Activated CD4-positive, alpha-beta T cell treated with anti-CD3 and anti-CD28 coated beads, Interleukin-2, amount 50 U/mL, for 4 hours (primary cell): ENCODE results near the gene SMG6.
"Not testable (repeated sequence)": the region's sequence is repeated elsewhere in the genome, so short reads cannot be mapped to it uniquely, and the experiment has no call there.

Source experiments
- DNase-seq, 2 experiments: peaks; one replicate each; pipeline ENCODE4 v3.0.0-alpha.2; 2020

Gene SMG6

DNA sequence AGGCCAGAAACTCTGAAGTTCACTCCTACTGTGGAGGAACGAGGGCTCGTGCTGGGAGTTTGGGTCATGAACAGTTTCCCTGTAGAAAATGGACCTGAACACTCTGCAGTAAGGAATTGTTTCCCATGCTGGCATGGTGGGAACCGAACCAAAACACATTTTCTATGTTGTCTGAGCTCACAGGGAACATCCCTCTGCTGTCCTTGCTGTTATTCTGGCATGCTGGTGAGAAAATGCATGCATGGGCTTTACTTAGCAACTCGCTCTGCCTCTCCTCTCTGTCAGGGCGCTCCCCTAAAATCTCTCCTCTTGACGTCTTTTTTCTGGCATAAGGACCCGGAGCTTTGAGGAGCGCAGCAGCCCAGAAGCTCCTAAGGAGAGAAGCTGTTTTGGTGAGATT is 283.9 kb downstream of the SMG6 start:
- no peak for DNase-seq

DNA sequence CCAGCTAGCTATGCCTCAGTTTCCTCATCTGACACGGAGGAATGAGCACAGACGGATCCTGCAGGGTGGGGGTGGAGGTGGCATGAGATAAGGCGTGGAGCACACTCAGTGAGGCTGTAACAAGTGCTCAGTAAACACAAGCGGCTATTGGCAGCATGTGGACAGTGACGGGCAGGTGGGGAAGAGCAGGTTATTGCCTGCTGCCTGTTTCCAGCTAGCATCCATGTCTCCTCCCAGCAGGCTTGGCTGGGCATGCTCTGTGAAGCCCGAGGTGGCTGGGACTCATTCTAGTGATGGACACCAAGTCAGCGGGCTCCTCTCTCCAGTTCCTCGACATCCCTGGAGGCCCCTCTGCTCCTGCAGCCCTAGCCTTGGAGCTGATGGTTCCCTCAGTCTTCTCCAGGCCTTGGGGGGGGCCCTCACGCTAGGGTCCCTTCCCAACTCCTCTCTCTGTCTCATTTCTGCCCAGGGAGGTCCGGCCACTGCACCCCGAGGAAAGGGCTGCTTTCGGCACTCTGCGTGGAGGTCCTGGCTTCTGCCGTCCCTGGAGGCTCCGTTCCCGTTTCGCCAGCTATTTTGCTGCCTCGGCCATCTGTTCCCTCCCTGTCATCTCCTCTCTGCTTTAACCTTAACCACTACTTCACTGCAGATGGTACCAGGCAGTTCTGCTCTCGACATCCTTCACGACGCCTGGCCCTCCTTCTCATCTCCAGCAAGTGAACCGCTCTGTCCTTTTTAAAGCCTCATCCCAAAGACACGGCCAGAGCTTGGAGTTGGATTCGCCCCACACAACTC is 284.7 kb downstream of the SMG6 start:
- no peak for DNase-seq

DNA sequence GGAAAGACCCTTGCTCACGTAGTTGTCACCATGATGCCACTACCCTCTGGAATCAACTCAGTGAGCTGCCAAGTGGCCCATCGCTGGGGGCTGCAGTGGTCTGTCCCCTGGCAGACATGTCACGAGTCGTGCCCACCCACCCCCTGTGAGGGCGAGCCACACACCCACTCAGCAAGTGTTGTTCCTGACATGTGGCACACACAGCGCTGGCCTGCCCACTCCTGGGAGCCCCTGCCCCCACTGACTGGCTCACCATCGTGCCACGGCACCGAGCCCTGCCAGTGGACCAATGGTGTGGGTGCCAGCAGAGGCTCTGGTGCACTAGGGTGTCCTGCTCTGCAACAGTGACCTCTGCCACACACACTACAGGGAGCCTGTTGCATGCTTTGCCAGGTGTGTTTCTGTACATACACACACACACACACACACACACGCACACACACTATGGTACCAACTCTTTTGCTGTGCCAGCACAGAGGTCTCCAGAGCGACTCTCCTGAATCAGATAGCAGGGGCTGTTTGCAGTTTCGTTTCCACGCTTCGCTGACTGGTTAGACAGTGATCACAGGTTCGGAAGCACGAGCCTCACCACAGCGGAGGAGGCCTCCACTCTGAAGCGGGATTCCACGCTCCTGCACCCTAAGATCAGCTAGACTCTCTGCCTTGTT is 286.2 kb downstream of the SMG6 start:
- DNase-seq: no peak

DNA sequence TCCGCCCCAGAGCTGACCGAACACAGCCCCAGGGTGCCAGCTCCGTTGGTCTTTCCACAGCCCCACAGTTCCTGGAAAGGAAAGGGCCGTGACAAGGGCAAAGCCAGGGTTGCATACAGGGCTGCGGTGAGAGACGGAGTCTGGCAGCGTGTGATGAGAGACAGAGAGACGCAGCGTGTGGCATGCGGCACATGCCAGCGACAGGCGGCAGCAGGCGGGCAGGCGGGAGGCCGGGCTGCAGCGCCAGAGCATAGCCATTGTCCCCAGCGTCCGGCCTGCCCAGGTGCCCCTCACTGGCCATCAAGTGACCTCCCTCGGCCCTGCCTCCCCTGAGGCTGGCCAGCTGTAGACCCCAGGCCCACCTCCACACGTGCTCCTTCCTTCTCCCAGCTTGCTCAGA is 287.1 kb downstream of the SMG6 start:
- DNase-seq: no peak

DNA sequence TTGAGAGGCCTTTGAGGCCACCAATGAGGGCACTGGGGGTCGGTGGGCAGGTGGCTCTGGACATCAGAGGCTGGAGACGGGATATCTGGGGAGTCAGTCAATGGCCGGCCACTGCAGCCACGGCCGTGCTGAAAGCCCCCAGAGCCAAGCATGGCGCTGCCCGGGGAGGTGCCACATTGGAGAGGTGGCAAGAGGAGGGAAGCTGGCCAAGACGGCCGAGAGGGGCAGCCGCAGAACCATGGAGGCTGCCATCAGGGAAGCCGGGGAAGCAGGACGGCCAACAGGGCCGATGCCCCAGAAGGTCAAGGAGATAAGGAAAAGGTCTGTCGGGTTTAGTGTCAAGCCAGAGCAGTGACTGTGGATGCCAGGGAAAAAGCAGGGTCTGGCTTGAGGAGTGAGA is 288.3 kb downstream of the SMG6 start:
- DNase-seq: no peak

DNA sequence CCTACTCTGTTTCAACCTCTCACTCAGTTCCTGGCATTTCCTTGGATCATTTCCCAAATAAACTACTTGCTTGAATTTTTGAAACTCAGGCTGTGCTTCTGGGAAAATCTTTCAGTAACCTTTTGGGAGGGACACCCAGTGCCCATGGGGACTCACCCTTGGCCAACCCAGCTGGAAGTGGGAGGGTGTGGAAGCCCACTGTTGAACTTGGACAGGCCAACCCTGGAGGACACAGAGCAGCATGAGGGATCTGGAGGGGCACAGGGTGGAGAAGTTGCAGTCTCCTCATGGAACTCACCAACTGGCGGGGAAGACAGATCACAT is 289.6 kb downstream of the SMG6 start:
- no peak for DNase-seq

DNA sequence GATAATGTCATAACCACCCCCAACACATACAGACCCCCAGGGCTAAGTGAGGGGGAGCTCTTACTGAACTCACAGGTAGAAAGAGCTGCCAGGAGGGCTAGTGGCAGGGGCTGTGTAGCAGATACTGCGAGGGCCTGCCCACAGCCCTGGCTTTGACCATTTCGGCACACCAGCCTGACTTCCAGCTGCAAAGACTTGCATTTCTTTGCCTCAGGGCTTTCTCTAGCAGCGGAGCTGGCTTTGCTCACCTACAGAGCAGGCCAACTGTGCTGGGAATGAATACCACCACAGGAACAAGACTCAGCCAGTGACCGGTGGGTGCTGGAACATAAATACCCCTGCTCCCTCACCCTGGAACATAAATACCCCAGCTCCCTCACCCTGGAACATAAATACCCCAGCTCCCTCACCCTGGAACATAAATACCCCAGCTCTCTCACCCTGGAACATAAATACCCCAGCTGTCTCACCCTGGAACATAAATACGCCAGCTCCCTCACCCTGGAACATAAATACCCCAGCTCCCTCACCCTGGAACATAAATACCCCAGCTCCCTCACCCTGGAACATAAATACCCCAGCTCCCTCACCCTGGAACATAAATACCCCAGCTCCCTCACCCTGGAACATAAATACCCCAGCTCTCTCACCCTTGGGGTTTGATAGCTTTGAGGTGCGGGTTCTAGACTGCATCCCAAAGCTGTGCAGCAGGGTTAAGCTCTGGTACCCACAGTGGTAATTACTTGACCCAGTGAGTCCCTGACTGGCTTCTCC is 290.2 kb downstream of the SMG6 start:
- DNase-seq: not testable (repeated sequence)

DNA sequence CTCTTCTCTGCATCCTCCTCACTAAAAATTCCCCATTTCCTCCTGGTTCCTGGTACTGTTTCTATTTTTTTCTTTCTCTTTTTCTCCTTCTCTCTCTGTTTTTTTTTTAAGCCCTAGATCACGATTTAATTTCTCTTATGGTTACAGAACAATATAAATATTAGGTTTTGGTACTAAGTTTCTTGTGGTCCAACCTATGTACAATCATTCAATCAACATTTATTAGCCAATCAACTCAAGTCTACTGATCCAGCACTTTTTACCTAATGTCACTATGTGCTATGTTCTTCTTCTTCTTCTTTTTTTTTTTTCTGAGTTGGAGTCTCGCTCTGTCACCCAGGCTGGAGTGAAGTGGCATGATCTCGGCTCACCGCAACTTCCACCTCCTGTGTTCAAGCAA is 291.1 kb downstream of the SMG6 start:
- no peak for DNase-seq

DNA sequence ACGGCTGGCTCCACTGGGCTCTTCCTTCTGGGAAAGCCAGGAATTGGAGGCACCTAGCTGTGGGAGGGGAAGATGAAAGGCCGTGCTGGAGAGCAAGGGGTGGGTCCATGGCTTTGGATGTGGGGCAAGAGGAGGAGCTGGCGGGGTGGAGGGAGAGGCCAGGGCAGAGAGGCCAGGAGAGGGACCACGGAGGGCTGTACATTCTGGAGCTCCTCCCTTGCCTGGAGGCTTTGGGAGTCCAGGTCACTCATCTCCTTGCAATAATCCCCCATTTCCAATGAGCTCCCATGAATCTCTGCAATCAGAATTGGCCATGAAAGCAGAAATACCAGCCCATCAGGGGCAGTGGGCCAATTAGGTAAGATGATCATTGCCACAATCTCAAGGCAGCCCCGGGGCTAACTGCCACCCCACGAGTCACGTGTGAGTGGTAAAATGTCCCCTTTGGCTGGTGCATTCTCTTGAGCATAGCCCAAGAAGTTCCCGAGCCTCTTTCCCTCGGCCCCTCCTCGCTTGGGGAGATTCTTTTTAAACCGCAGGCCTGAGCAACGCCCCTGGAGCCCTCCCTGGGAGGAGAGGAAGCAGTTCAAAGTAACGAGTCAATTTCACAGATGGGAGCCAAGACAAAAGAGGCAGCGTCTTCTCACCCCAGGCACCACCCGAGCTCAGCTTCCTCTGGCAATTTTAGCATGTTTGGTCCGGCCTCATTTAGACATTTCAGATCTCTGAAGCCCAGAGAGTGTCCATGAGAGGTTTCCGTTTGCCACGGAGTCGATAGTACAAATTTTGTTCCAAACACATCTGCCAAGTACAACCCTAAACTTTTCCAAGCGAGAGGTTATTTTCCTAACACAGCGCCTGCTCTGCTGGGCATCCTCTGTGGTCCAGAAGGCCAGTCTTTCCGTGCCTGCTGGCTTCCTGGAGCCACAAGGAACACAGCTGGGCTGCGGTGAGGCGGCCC is 291.9 kb downstream of the SMG6 start:
- DNase-seq: no peak
